H9 (cell line): ENCODE data around the gene SMAD3. TPM values are rescaled to one million over a fixed set of nuclear protein-coding genes. Genes with fewer than 3 reads are reported as not detected.

Experiments used
- DNase-seq: peaks from one replicate; pipeline ENCODE4 v3.0.0-alpha.2; 2017
- H2AFZ ChIP-seq: one replicate; pipeline ENCODE4 v1.6.1; 2013; ENCODE audit warnings: mild to moderate bottlenecking, low read length, control low read depth, moderate library complexity
- H2AK5ac ChIP-seq: 2 replicates; pipeline ENCODE4 v1.6.1; 2013; ENCODE audit warnings: low read length, control low read depth, mixed read lengths; ENCODE audit not compliant: insufficient read length
- H2BK120ac ChIP-seq: one replicate; pipeline ENCODE4 v1.6.1; 2013; ENCODE audit warnings: low read depth, mild to moderate bottlenecking, low read length, control low read depth, inconsistent platforms; ENCODE audit not compliant: poor library complexity, severe bottlenecking
- H2BK12ac ChIP-seq: 2 replicates; pipeline ENCODE4 v1.6.1; 2013; ENCODE audit warnings: low read length, control low read depth, mixed read lengths, low read depth; ENCODE audit not compliant: insufficient read length
- H2BK15ac ChIP-seq: 2 replicates; pipeline ENCODE4 v1.6.1; 2013; ENCODE audit warnings: low read depth, low read length, control low read depth
- H2BK20ac ChIP-seq: one replicate; pipeline ENCODE4 v1.6.1; 2013; ENCODE audit warnings: low read depth, mild to moderate bottlenecking, low read length, control low read depth, inconsistent platforms; ENCODE audit not compliant: poor library complexity, severe bottlenecking
- H2BK5ac ChIP-seq: 2 replicates; pipeline ENCODE4 v1.6.1; 2013; ENCODE audit warnings: low read length, control low read depth, mixed read lengths; ENCODE audit not compliant: insufficient read length
- H3K14ac ChIP-seq: 2 replicates; pipeline ENCODE4 v1.6.1; 2013; ENCODE audit warnings: low read length, control low read depth; ENCODE audit not compliant: insufficient read depth
- H3K18ac ChIP-seq: 2 replicates; pipeline ENCODE4 v1.6.1; 2013; ENCODE audit warnings: low read depth, mild to moderate bottlenecking, mixed read lengths, low read length, control low read depth; ENCODE audit not compliant: insufficient read length
- H3K23ac ChIP-seq: 2 replicates; pipeline ENCODE4 v1.6.1; 2013; ENCODE audit warnings: low read length, control low read depth, mixed read lengths, low read depth; ENCODE audit not compliant: insufficient read length
- H3K23me2 ChIP-seq: 2 replicates; pipeline ENCODE4 v1.6.1; 2013; ENCODE audit warnings: low read depth, mild to moderate bottlenecking, mixed read lengths, low read length, control low read depth; ENCODE audit not compliant: insufficient read length, poor library complexity, severe bottlenecking
- H3K27ac ChIP-seq: 2 replicates; pipeline ENCODE4 v1.5.1; 2013; ENCODE audit warnings: low read length, control low read depth, mixed read lengths, low read depth; ENCODE audit not compliant: insufficient read length
- H3K27me3 ChIP-seq: 2 replicates; pipeline ENCODE4 v1.6.1; 2013; ENCODE audit warnings: low read length, control low read depth, inconsistent platforms; ENCODE audit not compliant: insufficient read depth
- H3K4ac ChIP-seq: 2 replicates; pipeline ENCODE4 v1.6.1; 2013; ENCODE audit warnings: low read depth, mild to moderate bottlenecking, control low read depth, inconsistent platforms, low read length, moderate library complexity
- H3K4me1 ChIP-seq: 2 replicates; pipeline ENCODE4 v1.6.1; 2013; ENCODE audit warnings: low read length, control low read depth, inconsistent platforms; ENCODE audit not compliant: insufficient read depth
- H3K4me2 ChIP-seq: 2 replicates; pipeline ENCODE4 v1.6.1; 2013; ENCODE audit warnings: low read length, control low read depth, mixed read lengths; ENCODE audit not compliant: insufficient read length, insufficient read depth
- H3K56ac ChIP-seq: 2 replicates; pipeline ENCODE4 v1.6.1; 2013; ENCODE audit warnings: low read depth, mild to moderate bottlenecking, mixed read lengths, low read length, control low read depth; ENCODE audit not compliant: insufficient read length
- H3K79me1 ChIP-seq: 2 replicates; pipeline ENCODE4 v1.6.1; 2013; ENCODE audit warnings: low read depth, mild to moderate bottlenecking, moderate library complexity, low read length, control low read depth, inconsistent platforms; ENCODE audit not compliant: insufficient read depth, poor library complexity, severe bottlenecking
- H3K79me2 ChIP-seq: 2 replicates; pipeline ENCODE4 v1.6.1; 2013; ENCODE audit warnings: low read length, control low read depth, inconsistent platforms; ENCODE audit not compliant: insufficient read depth
- H3K9ac ChIP-seq: 2 replicates; pipeline ENCODE4 v1.6.1; 2013; ENCODE audit warnings: low read length, control low read depth, mixed read lengths; ENCODE audit not compliant: insufficient read length; ENCODE audit errors: extremely low read depth
- H3K9me3 ChIP-seq: one replicate; pipeline ENCODE4 v1.6.1; 2013; ENCODE audit warnings: low read depth, low read length, inconsistent platforms; ENCODE audit not compliant: control insufficient read depth
- H3T11ph ChIP-seq: one replicate; pipeline ENCODE4 v1.6.1; 2013; ENCODE audit warnings: mild to moderate bottlenecking, low read length, control low read depth, inconsistent platforms
- H4K20me1 ChIP-seq: one replicate; pipeline ENCODE4 v1.6.1; 2013; ENCODE audit not compliant: control insufficient read depth, insufficient read length, insufficient read depth
- H4K5ac ChIP-seq: 2 replicates; pipeline ENCODE4 v1.6.1; 2013; ENCODE audit warnings: low read depth, mild to moderate bottlenecking, mixed read lengths, low read length, control low read depth; ENCODE audit not compliant: insufficient read length
- H4K8ac ChIP-seq: replicated peaks from 2 replicates; pipeline ENCODE4 v1.6.1; 2013; ENCODE audit warnings: low read length, control low read depth, mixed read lengths, low read depth; ENCODE audit not compliant: insufficient read length
- H4K91ac ChIP-seq: 2 replicates; pipeline ENCODE4 v1.6.1; 2013; ENCODE audit warnings: low read depth, mild to moderate bottlenecking, moderate library complexity, mixed read lengths, low read length, control low read depth; ENCODE audit not compliant: insufficient read length
- H3K27ac Mint-ChIP-seq, 3 experiments: 2 replicates in 2 of 3; 3 replicates in 1 of 3; pipeline ENCODE4 v1.8.0; 2020 to 2021; ENCODE audit warnings: mixed read lengths in 3 of 3, mild to moderate bottlenecking in 1 of 3, moderate library complexity in 1 of 3
- H3K27me3 Mint-ChIP-seq: 2 replicates; pipeline ENCODE4 v1.8.0; 2021; ENCODE audit warnings: low read depth, mild to moderate bottlenecking, moderate library complexity, mixed read lengths
- H3K36me3 Mint-ChIP-seq, 3 experiments: 2 replicates in 2 of 3; 3 replicates in 1 of 3; pipeline ENCODE4 v1.8.0; 2020 to 2021; ENCODE audit warnings: low read depth in 3 of 3, mixed read lengths in 3 of 3; ENCODE audit not compliant: insufficient read depth in 1 of 3
- H3K4me1 Mint-ChIP-seq, 2 experiments: 2 replicates each; pipeline ENCODE4 v1.8.0; 2020; ENCODE audit warnings: mixed read lengths in 2 of 2
- H3K4me3 Mint-ChIP-seq, 2 experiments: 2 replicates in 1 of 2; 3 replicates in 1 of 2; pipeline ENCODE4 v1.8.0; 2020 to 2021; ENCODE audit warnings: mild to moderate bottlenecking in 2 of 2, mixed read lengths in 2 of 2, moderate library complexity in 1 of 2
- H3K9me3 Mint-ChIP-seq, 2 experiments: 2 replicates in 1 of 2; 3 replicates in 1 of 2; pipeline ENCODE4 v1.8.0; 2020; ENCODE audit warnings: mild to moderate bottlenecking in 2 of 2, mixed read lengths in 2 of 2, moderate library complexity in 1 of 2
- CTCF ChIP-seq: fragments of 200-600 bp; sonication (generic); conservative IDR thresholded peaks from 3 replicates; pipeline ENCODE4 v1.8.0; 2021; ENCODE audit warnings: antibody characterized with exemption, mild to moderate bottlenecking
- WGBS: extraction: QIAGEN DNeasy Blood & Tissue Kit; methylation state at CpG from one replicate; pipeline ENCODE4 v1.1.7; 2013; ENCODE audit warnings: missing lambda C conversion rate, low lambda C conversion rate, mixed read lengths; ENCODE audit not compliant: insufficient read length; ENCODE audit errors: extremely low coverage; 5-methylcytosine and 5-hydroxymethylcytosine counted together
- total RNA-seq: library from RNA; stranded (reverse); gene quantifications from 2 replicates; pipeline ENCODE4 v1.2.1, GENCODE V29; 2021

The SMAD3 gene
- total RNA-seq, 1 experiment from 2014 or later, result 26.7 TPM

- peaks cover 0 to 3% (median 2%) of the 10 kb centered on the region in 3 experiments; a peak in 2 of 7 replicates for H3K36me3 Mint-ChIP-seq
- H3K4me1 ChIP-seq, result peaks cover 4% of the 10 kb centered on the region; the same call in 1 of the 2 replicates
- no peak overlapping the region for H3K4ac ChIP-seq
- peak overlapping the region in 2 of 3 experiments; percentile 41 to 50; a peak in 2 of 7 replicates for H3K27ac Mint-ChIP-seq
- no peak overlapping the region for H4K5ac ChIP-seq
- H2AK5ac ChIP-seq, result no peak overlapping the region
- H3K9me3 ChIP-seq, result no peaks in the 10 kb centered on the region
- H3K27me3 ChIP-seq, result no peaks in the 10 kb centered on the region
- H2BK15ac ChIP-seq, result no peak overlapping the region
- H2BK20ac ChIP-seq, result no peak overlapping the region
- H3K79me2 ChIP-seq, result no peaks in the 10 kb centered on the region; the same call in 1 of the 2 replicates
- no peaks in the 10 kb centered on the region for H3K27me3 Mint-ChIP-seq
- no CpG with 5 or more reads among the region's 6 CpGs for WGBS
- H3K9me3 Mint-ChIP-seq, result no peaks in the 10 kb centered on the region
- H3K14ac ChIP-seq, result no peak overlapping the region
- H2BK120ac ChIP-seq, result no peak overlapping the region
- H3K27ac ChIP-seq, result no peak overlapping the region
- H3T11ph ChIP-seq, result no peak overlapping the region
- H4K20me1 ChIP-seq, result no peaks in the 10 kb centered on the region
- H3K79me1 ChIP-seq, result no peaks in the 10 kb centered on the region
- H3K18ac ChIP-seq, result peak overlapping the region; percentile 44
- H3K9ac ChIP-seq, result no peak overlapping the region
- no peak overlapping the region for H2AFZ ChIP-seq
- no peak for DNase-seq
- no peak overlapping the region for H3K23ac ChIP-seq
- H3K56ac ChIP-seq, result no peak overlapping the region
- no peak overlapping the region for H4K91ac ChIP-seq
- no peak overlapping the region for H4K8ac ChIP-seq
- no peaks in the 10 kb centered on the region for H3K23me2 ChIP-seq
- H3K4me3 Mint-ChIP-seq, result no peak overlapping the region
- no peak overlapping the region for H2BK5ac ChIP-seq
- H3K4me1 Mint-ChIP-seq, result peaks cover 48 to 56% of the 10 kb centered on the region in 2 experiments
- no peak overlapping the region for H3K4me2 ChIP-seq
- no peak for TF ChIP-seq CTCF
- no peak overlapping the region for H2BK12ac ChIP-seq
These were observed 12.3 kb downstream of the SMAD3 start for GRCh38 chr15:67077641-67078215.
